ENCODE data around the gene TTBK2. TPM values are rescaled to one million over a fixed set of nuclear protein-coding genes. Genes with fewer than 3 reads are reported as not detected.

The TTBK2 gene
- total and polyA plus RNA-seq, 2 experiments from 2014 or later = 11.9 to 29.0 TPM

GRCh38 chr15:42737529-42738328 is 182.8 kb downstream of the TTBK2 start:
- Histone ChIP-seq H3K36me3 (peaks cover 19% of the 10 kb centered on the region), H3K27ac (peak overlapping the region; percentile 87)

DNA sequence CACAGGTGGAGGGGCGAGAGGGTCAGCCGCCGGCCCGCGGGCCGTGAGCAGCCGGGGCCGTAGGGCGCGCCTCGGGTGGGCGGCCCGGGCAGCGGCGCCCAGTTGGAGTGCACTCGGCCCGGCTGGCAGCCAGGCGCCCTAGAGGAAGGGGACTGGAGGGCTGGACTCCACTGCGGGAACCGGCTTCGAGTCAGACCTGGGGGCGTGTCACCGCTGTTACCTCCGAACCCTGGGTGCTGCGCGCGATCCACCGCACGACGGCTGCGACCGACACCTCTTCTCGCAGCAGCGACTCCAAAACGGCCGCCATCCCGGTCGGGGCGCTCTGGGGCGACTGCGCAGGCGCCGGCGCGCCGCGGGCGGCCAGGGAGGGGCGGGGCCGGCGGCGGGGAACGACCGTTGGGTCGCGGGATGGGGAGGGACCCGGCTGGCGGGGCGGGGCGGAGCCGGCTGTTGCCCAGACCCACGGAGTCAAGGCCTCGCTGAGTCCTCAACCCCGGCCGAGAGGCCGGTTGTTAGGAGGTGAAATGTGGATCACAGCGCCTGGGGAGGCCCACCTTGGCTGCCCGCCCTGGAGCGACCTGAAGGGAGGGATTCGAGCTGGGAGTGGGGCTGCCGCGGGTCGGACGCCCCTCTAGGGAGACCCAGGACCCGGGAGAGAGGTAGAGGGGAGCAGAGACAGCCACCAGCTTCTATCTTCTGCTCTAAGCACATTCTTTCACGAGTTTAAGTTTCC is 183.6 kb downstream of the TTBK2 start, which contains the start of gene CDAN1:
TSS of gene CDAN1 (minus strand) at position 336 of the 736 bp plus-strand sequence. CDS start at position 310, 26 bp downstream.
- Histone ChIP-seq H3K4me3 (peak within 1 kb of the TSS; percentile 88), H3K4me1 (ENCODE audit: low read depth) (no peaks in the 10 kb centered on the region), H3K27ac (peak within 1 kb of the TSS; percentile 87), H3K9me3 (ENCODE audit: low read depth) (no peaks in the 10 kb centered on the region), H3K27me3 (no peaks in the 10 kb centered on the region), H3K36me3 (peaks cover 22% of the 10 kb centered on the region)
- peak; percentile 90 to 93 for DNase-seq (ENCODE audit: low read depth in 1 of 2, low spot score in 1 of 2)
- TF ChIP-seq, protein P1, sequence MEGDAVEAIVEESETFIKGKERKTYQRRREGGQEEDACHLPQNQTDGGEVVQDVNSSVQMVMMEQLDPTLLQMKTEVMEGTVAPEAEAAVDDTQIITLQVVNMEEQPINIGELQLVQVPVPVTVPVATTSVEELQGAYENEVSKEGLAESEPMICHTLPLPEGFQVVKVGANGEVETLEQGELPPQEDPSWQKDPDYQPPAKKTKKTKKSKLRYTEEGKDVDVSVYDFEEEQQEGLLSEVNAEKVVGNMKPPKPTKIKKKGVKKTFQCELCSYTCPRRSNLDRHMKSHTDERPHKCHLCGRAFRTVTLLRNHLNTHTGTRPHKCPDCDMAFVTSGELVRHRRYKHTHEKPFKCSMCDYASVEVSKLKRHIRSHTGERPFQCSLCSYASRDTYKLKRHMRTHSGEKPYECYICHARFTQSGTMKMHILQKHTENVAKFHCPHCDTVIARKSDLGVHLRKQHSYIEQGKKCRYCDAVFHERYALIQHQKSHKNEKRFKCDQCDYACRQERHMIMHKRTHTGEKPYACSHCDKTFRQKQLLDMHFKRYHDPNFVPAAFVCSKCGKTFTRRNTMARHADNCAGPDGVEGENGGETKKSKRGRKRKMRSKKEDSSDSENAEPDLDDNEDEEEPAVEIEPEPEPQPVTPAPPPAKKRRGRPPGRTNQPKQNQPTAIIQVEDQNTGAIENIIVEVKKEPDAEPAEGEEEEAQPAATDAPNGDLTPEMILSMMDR (IDR thresholded peaks at IDR 0.05; ENCODE audit: low read depth, low read length) = no peak

More at GRCh38 chr15:42737529-42738328, 182.8 kb downstream of the TTBK2 start:
- no peaks in the 10 kb centered on the region for H3K27me3 ChIP-seq
- H3K4me1 ChIP-seq (ENCODE audit: low read depth) = no peaks in the 10 kb centered on the region
- H3K9me3 ChIP-seq (ENCODE audit: low read depth) = no peaks in the 10 kb centered on the region
- no peak for DNase-seq (ENCODE audit: low read depth in 1 of 2, low spot score in 1 of 2)
- peak overlapping the region; percentile 88 for H3K4me3 ChIP-seq
- TF ChIP-seq, protein P1 (IDR thresholded peaks at IDR 0.05; ENCODE audit: low read depth, low read length) = peak; percentile 20

DNA sequence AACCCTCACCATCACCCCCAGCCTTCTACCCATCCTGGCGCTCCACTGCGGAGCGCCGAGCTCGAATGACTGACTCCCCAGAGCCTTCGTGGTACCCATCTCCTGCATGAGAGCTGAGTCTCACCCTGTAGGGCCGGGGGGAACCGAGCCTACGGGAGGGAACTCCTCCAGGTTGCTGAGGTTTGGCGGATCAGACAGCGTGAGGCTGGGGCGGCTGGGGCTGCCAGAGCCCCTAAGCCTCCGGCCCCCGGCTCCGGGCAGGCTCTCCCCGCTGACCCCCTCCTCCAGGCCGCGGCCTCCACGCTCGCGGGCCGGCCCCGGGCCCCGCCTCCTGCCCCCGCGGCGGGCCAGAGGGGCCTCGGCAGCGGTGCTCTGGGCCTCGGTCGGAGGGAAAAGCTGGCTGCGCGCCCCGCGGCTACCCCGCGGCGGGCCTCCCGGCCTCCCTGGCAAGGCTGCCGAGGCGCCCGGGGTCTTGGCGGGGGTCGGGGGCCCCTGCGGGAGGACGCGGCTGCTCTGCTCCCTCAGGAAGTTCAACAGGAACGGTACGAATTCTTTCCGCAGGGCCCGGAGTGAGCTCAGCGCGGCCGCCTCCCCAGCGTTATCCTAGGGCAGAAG is 184.3 kb downstream of the TTBK2 start:
- Histone ChIP-seq H3K4me3 (peak overlapping the region; percentile 88), H3K27me3 (no peaks in the 10 kb centered on the region), H3K27ac (peak overlapping the region; percentile 87), H3K36me3 (peaks cover 26% of the 10 kb centered on the region), H3K4me1 (ENCODE audit: low read depth) (no peaks in the 10 kb centered on the region), H3K9me3 (ENCODE audit: low read depth) (no peaks in the 10 kb centered on the region)
- DNase-seq (ENCODE audit: low read depth in 1 of 2, low spot score in 1 of 2) = peak; percentile 17 to 49
- TF ChIP-seq, protein P1 (IDR thresholded peaks at IDR 0.05; ENCODE audit: low read depth, low read length) = no peak

DNA sequence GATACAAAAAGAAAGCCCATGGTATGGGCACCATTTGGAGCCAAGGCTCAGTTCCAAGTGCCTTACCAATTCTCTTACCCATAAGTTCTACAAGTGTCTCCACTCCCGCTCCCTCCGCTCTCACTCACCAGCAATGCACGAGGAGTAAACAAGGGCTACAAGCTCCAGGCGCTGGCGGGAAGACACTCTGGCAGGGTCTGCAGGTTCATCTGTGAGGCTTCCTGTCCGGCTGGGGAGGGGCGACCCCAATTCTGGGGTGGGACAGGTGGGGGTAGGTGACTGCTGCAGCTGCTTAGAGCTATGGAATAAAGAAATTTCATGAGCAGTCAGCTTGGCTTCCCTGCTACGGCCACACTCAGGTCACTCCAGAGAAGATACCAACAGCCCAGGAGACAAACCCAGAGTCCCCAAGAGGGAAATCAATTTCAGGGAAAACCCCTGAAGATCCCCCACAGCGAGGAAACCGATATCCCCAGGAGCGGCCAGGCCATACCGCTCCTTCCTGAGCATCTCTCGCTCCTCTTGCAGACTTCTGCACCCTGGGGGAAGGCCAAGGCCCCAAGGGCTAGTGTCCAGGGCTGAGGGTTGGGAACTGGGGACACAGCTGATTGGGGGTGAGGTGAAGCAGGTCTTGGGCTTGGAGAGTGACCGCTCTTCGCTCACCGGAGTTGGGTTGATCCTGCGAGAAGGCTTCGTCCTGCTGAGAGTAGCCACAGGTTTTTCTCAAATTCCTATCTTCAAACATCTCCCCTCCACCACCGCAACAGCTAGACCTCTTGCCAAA is 185.0 kb downstream of the TTBK2 start:
- Histone ChIP-seq H3K36me3 (peaks cover 32% of the 10 kb centered on the region), H3K27me3 (no peaks in the 10 kb centered on the region), H3K4me1 (ENCODE audit: low read depth) (no peaks in the 10 kb centered on the region), H3K27ac (no peak overlapping the region), H3K9me3 (ENCODE audit: low read depth) (no peaks in the 10 kb centered on the region), H3K4me3 (peak overlapping the region; percentile 88)
- no peak for DNase-seq (ENCODE audit: low read depth in 1 of 2, low spot score in 1 of 2)
- TF ChIP-seq, protein P1 (IDR thresholded peaks at IDR 0.05; ENCODE audit: low read depth, low read length) = no peak

All from cardiac muscle cell (in vitro differentiated cells and primary cell).